ENCODE measurements around the gene PTPN7. TPM values are rescaled to one million over a fixed set of nuclear protein-coding genes. Genes with fewer than 3 reads are reported as not detected.

Gene PTPN7
- polyA plus RNA-seq, 1 of the 3 experiments (the other 2 are of a cell fraction): not detected

GRCh38 chr1:202165942-202166843 is 5.8 kb upstream of the PTPN7 start:
- H2AFZ ChIP-seq (ENCODE audit: low read depth): no peak overlapping the region
- CTCF ChIA-PET: interaction anchor here (0.7 to 3.3 kb wide), 5 partner anchors 12 to 31 kb away, joined by 3 to 11 read pairs (median 3); no protein-coding TSS in a partner anchor
- no peaks in the 10 kb centered on the region for H3K9me3 ChIP-seq
- no peak overlapping the region for H3K27ac ChIP-seq (ENCODE audit: low read depth in 2 of 2, low read length in 1 of 2)
- H3K9me2 ChIP-seq: no peaks in the 10 kb centered on the region
- no peak overlapping the region for H3K4me3 ChIP-seq (ENCODE audit: low read depth in 2 of 2, low read length in 1 of 2)
- DNase-seq: no peak
- no peaks in the 10 kb centered on the region for H3F3A ChIP-seq (replicated peaks; ENCODE audit: insufficient read depth)
- no peak overlapping the region for H3K9ac ChIP-seq
- no peaks in the 10 kb centered on the region for H3K27me3 ChIP-seq (ENCODE audit: insufficient read depth)
- no peak for TF ChIP-seq ELF1 (IDR thresholded peaks at IDR 0.05)
- TF ChIP-seq NRF1 (IDR thresholded peaks at IDR 0.05; ENCODE audit: low read depth, low read length): no peak
- no peak for TF ChIP-seq GABPA (IDR thresholded peaks at IDR 0.05; ENCODE audit: low read depth)
- TF ChIP-seq IRF3 (IDR thresholded peaks at IDR 0.05; ENCODE audit: low read depth, low read length): no peak
- TF ChIP-seq REST (IDR thresholded peaks at IDR 0.05; ENCODE audit: low read depth, low read length): no peak
- TF ChIP-seq RFX5 (IDR thresholded peaks at IDR 0.05; ENCODE audit: low read length): no peak
- TF ChIP-seq JUND (IDR thresholded peaks at IDR 0.05): no peak
- TF ChIP-seq POLR2AphosphoS5 (IDR thresholded peaks at IDR 0.05; ENCODE audit: low read depth, low read length): no peak
- TF ChIP-seq EP300 (IDR thresholded peaks at IDR 0.05; ENCODE audit: borderline replicate concordance in 1 of 2, low read depth in 1 of 2, low read length in 1 of 2): no peak
- TF ChIP-seq RAD21 (IDR thresholded peaks at IDR 0.05; ENCODE audit: low read length): no peak
- TF ChIP-seq NFIC (IDR thresholded peaks at IDR 0.05; ENCODE audit: borderline replicate concordance): no peak
- no peak for TF ChIP-seq CTCF (IDR thresholded peaks at IDR 0.05)
- no peak for TF ChIP-seq TEAD4 (IDR thresholded peaks at IDR 0.05; ENCODE audit: borderline replicate concordance, insufficient read depth)
- no peak for TF ChIP-seq TCF12 (IDR thresholded peaks at IDR 0.05)
- TF ChIP-seq ZBTB33 (IDR thresholded peaks at IDR 0.05; ENCODE audit: borderline replicate concordance, low read depth): no peak
- TF ChIP-seq MEF2A (IDR thresholded peaks at IDR 0.05; ENCODE audit: borderline replicate concordance, low read depth): no peak
- no peak for TF ChIP-seq USF1 (IDR thresholded peaks at IDR 0.05; ENCODE audit: borderline replicate concordance, low read depth)
- H3K36me3 ChIP-seq (replicated peaks in 1 of 2; ENCODE audit: control insufficient read depth in 1 of 2, insufficient read depth in 2 of 2, low read length in 1 of 2): no peaks in the 10 kb centered on the region
- H3K4me1 ChIP-seq (ENCODE audit: control insufficient read depth in 1 of 2, insufficient read depth in 2 of 2, low read depth in 1 of 2, low read length in 1 of 2): peaks cover 0 to 65% of the 10 kb centered on the region in 2 experiments; a peak in 1 of 4 replicates
- no peaks in the 10 kb centered on the region for H4K20me1 ChIP-seq (ENCODE audit: insufficient read depth)
- POLR2A ChIA-PET: no interaction called here
- WGBS (ENCODE audit: low lambda C conversion rate): 79% methylated on average over 8 of the region's 9 CpGs
- no peaks in the 10 kb centered on the region for H3K79me2 ChIP-seq (ENCODE audit: insufficient read depth)
- H3K4me2 ChIP-seq: no peak overlapping the region
